Activated CD4-positive, alpha-beta T cell treated with anti-CD3 and anti-CD28 coated beads, Interleukin-2, amount 10 ng/mL, durations not matched to agents 24 days and 14 days (primary cell): Measurements from ENCODE around the gene SLC5A1. TPM values are rescaled to one million over a fixed set of nuclear protein-coding genes. Genes with fewer than 3 reads are reported as not detected.
"Not testable (repeated sequence)": the region's sequence is repeated elsewhere in the genome, so short reads cannot be mapped to it uniquely, and the experiment has no call there.

Source experiments
- DNase-seq: peaks from one replicate; pipeline ENCODE4 v3.0.0; 2022
- H3K27ac Mint-ChIP-seq: one replicate; pipeline ENCODE4 v1.8.0; 2022; ENCODE audit warnings: mild to moderate bottlenecking, mixed read lengths
- H3K27me3 Mint-ChIP-seq: one replicate; pipeline ENCODE4 v1.8.0; 2022; ENCODE audit warnings: mixed read lengths
- H3K36me3 Mint-ChIP-seq: one replicate; pipeline ENCODE4 v1.8.0; 2022; ENCODE audit warnings: low read depth, mild to moderate bottlenecking, mixed read lengths
- H3K4me1 Mint-ChIP-seq: one replicate; pipeline ENCODE4 v1.8.0; 2021; ENCODE audit warnings: mixed read lengths
- H3K4me3 Mint-ChIP-seq: one replicate; pipeline ENCODE4 v1.8.0; 2022; ENCODE audit warnings: mild to moderate bottlenecking, moderate library complexity, mixed read lengths
- H3K9me3 Mint-ChIP-seq: one replicate; pipeline ENCODE4 v1.8.0; 2021; ENCODE audit warnings: mixed read lengths
- intact Hi-C: fragments of 100-400 bp; cut with micrococcal nuclease; formaldehyde crosslinking; loops from one replicate; pipeline ENCODE4 v1.15.1; 2023
- total RNA-seq: library from RNA; stranded (reverse); gene quantifications from 2 replicates; pipeline ENCODE4 v1.2.3, GENCODE V29; 2022

Gene SLC5A1
- total RNA-seq, 1 donor from 2014 or later = not detected

- intact Hi-C loops = no loop called here
- Mint-ChIP-seq H3K4me1 (peaks cover 2% of the 10 kb centered on the region), H3K36me3 (no peaks in the 10 kb centered on the region), H3K9me3 (no peaks in the 10 kb centered on the region), H3K27ac (no peak overlapping the region), H3K27me3 (no peaks in the 10 kb centered on the region), H3K4me3 (no peak overlapping the region)
- DNase-seq = no peak
Measured at GRCh38 chr22:32130464-32130863, 87.4 kb downstream of the SLC5A1 start.

GRCh38 chr22:32132126-32132525 lies 89.1 kb downstream of the SLC5A1 start:
- Mint-ChIP-seq H3K4me1 (peaks cover 8% of the 10 kb centered on the region), H3K4me3 (no peak overlapping the region), H3K9me3 (no peaks in the 10 kb centered on the region), H3K36me3 (no peaks in the 10 kb centered on the region), H3K27ac (no peak overlapping the region), H3K27me3 (no peaks in the 10 kb centered on the region)
- intact Hi-C loops = no loop called here
- DNase-seq = no peak

- DNase-seq = no peak
Measured at GRCh38 chr22:32132783-32133182, 89.7 kb downstream of the SLC5A1 start.

GRCh38 chr22:32134796-32135195 lies 91.7 kb downstream of the SLC5A1 start:
- DNase-seq, H3K27me3 Mint-ChIP-seq, H3K4me3 Mint-ChIP-seq, H3K9me3 Mint-ChIP-seq, intact Hi-C loops, H3K27ac Mint-ChIP-seq, H3K36me3 Mint-ChIP-seq: not testable (repeated sequence)
- peaks cover 19% of the 10 kb centered on the region for H3K4me1 Mint-ChIP-seq

More at GRCh38 chr22:32132783-32133182, 89.7 kb downstream of the SLC5A1 start:
- no peaks in the 10 kb centered on the region for H3K9me3 Mint-ChIP-seq
- intact Hi-C loops = no loop called here
- no peaks in the 10 kb centered on the region for H3K27me3 Mint-ChIP-seq
- no peak overlapping the region for H3K4me3 Mint-ChIP-seq
- H3K36me3 Mint-ChIP-seq = no peaks in the 10 kb centered on the region
- H3K27ac Mint-ChIP-seq = no peak overlapping the region
- peaks cover 14% of the 10 kb centered on the region for H3K4me1 Mint-ChIP-seq

- DNase-seq, H3K36me3 Mint-ChIP-seq, H3K9me3 Mint-ChIP-seq, H3K4me3 Mint-ChIP-seq, intact Hi-C loops, H3K27me3 Mint-ChIP-seq: not testable (repeated sequence)
- Mint-ChIP-seq H3K4me1 (peaks cover 22% of the 10 kb centered on the region), H3K27ac (peak overlapping the region; percentile 68)
Measured at GRCh38 chr22:32135958-32136357, 92.9 kb downstream of the SLC5A1 start.

- peak overlapping the region; percentile 11 for H3K27ac Mint-ChIP-seq
- intact Hi-C loops, H3K36me3 Mint-ChIP-seq, H3K27me3 Mint-ChIP-seq, DNase-seq, H3K9me3 Mint-ChIP-seq, H3K4me3 Mint-ChIP-seq: not testable (repeated sequence)
- H3K4me1 Mint-ChIP-seq = peaks cover 30% of the 10 kb centered on the region
Measured at GRCh38 chr22:32136881-32137280, 93.8 kb downstream of the SLC5A1 start.

- H3K4me3 Mint-ChIP-seq = peak overlapping the region; percentile 79
- H3K9me3 Mint-ChIP-seq, H3K36me3 Mint-ChIP-seq, intact Hi-C loops, H3K27me3 Mint-ChIP-seq: not testable (repeated sequence)
- peaks cover 39% of the 10 kb centered on the region for H3K4me1 Mint-ChIP-seq
- H3K27ac Mint-ChIP-seq = peak overlapping the region; percentile 78
- DNase-seq = peak; percentile 93
Measured at GRCh38 chr22:32137731-32138324, 94.8 kb downstream of the SLC5A1 start.

GRCh38 chr22:32138576-32138975 lies 95.5 kb downstream of the SLC5A1 start:
- H3K36me3 Mint-ChIP-seq, H3K27ac Mint-ChIP-seq, H3K9me3 Mint-ChIP-seq, H3K27me3 Mint-ChIP-seq, DNase-seq, intact Hi-C loops: not testable (repeated sequence)
- peak overlapping the region; percentile 79 for H3K4me3 Mint-ChIP-seq
- H3K4me1 Mint-ChIP-seq = peaks cover 46% of the 10 kb centered on the region

GRCh38 chr22:32140688-32141087 lies 97.6 kb downstream of the SLC5A1 start:
- DNase-seq = peak; percentile 75
- not testable (repeated sequence) for H3K27me3 Mint-ChIP-seq, H3K9me3 Mint-ChIP-seq, H3K4me3 Mint-ChIP-seq, H3K27ac Mint-ChIP-seq, H3K36me3 Mint-ChIP-seq
- peaks cover 61% of the 10 kb centered on the region for H3K4me1 Mint-ChIP-seq
- intact Hi-C loops = loop anchor here (5.0 kb wide), 2 partner anchors 272 to 337 kb away; partner anchors contain the start of gene RTCB

- H3K27ac Mint-ChIP-seq = peak overlapping the region; percentile 80
- intact Hi-C loops = loop anchor here (2.0 to 5.0 kb wide), 3 partner anchors 60 to 335 kb away; partner anchors contain the start of gene RTCB
- no peaks in the 10 kb centered on the region for H3K9me3 Mint-ChIP-seq
- H3K4me1 Mint-ChIP-seq = peaks cover 51% of the 10 kb centered on the region
- DNase-seq = peak; percentile 74
- H3K36me3 Mint-ChIP-seq = no peaks in the 10 kb centered on the region
- H3K27me3 Mint-ChIP-seq = no peaks in the 10 kb centered on the region
- H3K4me3 Mint-ChIP-seq = peak overlapping the region; percentile 51
Measured at GRCh38 chr22:32142600-32142999, 99.5 kb downstream of the SLC5A1 start.

- Mint-ChIP-seq H3K4me1 (peaks cover 43% of the 10 kb centered on the region), H3K27ac (peak overlapping the region; percentile 80), H3K4me3 (no peak overlapping the region), H3K27me3 (peaks cover 3% of the 10 kb centered on the region), H3K9me3 (no peaks in the 10 kb centered on the region), H3K36me3 (no peaks in the 10 kb centered on the region)
- no peak for DNase-seq
- intact Hi-C loops = loop anchor here (5.0 kb wide), 2 partner anchors 268 to 333 kb away; partner anchors contain the start of gene RTCB
Measured at GRCh38 chr22:32144496-32145274, 101.6 kb downstream of the SLC5A1 start.

GRCh38 chr22:32147128-32147527 lies 104.1 kb downstream of the SLC5A1 start:
- H3K9me3 Mint-ChIP-seq, H3K27me3 Mint-ChIP-seq, DNase-seq, H3K4me3 Mint-ChIP-seq, H3K36me3 Mint-ChIP-seq, intact Hi-C loops, H3K27ac Mint-ChIP-seq: not testable (repeated sequence)
- peaks cover 41% of the 10 kb centered on the region for H3K4me1 Mint-ChIP-seq

GRCh38 chr22:32148372-32148771 lies 105.3 kb downstream of the SLC5A1 start:
- H3K36me3 Mint-ChIP-seq, H3K27ac Mint-ChIP-seq, intact Hi-C loops, H3K27me3 Mint-ChIP-seq, H3K9me3 Mint-ChIP-seq, DNase-seq, H3K4me3 Mint-ChIP-seq: not testable (repeated sequence)
- H3K4me1 Mint-ChIP-seq = peaks cover 36% of the 10 kb centered on the region

- H3K27ac Mint-ChIP-seq = peak overlapping the region; percentile 1
- intact Hi-C loops = not testable (repeated sequence)
Measured at GRCh38 chr22:32150647-32151046, 107.6 kb downstream of the SLC5A1 start.

More at GRCh38 chr22:32150647-32151046, 107.6 kb downstream of the SLC5A1 start:
- not testable (repeated sequence) for DNase-seq, H3K4me3 Mint-ChIP-seq, H3K9me3 Mint-ChIP-seq, H3K36me3 Mint-ChIP-seq
- H3K4me1 Mint-ChIP-seq = peaks cover 21% of the 10 kb centered on the region
- peaks cover 12% of the 10 kb centered on the region for H3K27me3 Mint-ChIP-seq
